HCT116 (cell line): Measurements from ENCODE around the gene CHM.
"Not testable (repeated sequence)": the region's sequence is repeated elsewhere in the genome, so short reads cannot be mapped to it uniquely, and the experiment has no call there.

Experiments
- ATF3 ChIP-seq: IDR thresholded peaks from 2 replicates; pipeline ENCODE4 v1.6.1; 2012
- CTCF ChIP-seq, 3 experiments: fragments of 200-600 bp in 1 of 3; sonication (generic) in 1 of 3; IDR thresholded peaks in 2 of 3; conservative IDR thresholded peaks in 1 of 3; 2 replicates each; pipeline ENCODE4 v1.5.1; 2012 to 2017; ENCODE audit warnings: low read depth in 2 of 3, low read length in 2 of 3, antibody characterized with exemption in 1 of 3, borderline replicate concordance in 1 of 3, control low read depth in 1 of 3, mild to moderate bottlenecking in 1 of 3, mixed read lengths in 1 of 3, mixed run types in 1 of 3, moderate library complexity in 1 of 3; ENCODE audit not compliant: insufficient read depth in 1 of 3
- EZH2phosphoT487 ChIP-seq: fragments of 200-600 bp; IDR thresholded peaks from 2 replicates; pipeline ENCODE4 v1.6.1; 2018; ENCODE audit warnings: antibody characterized with exemption, borderline replicate concordance
- FOSL1 ChIP-seq: IDR thresholded peaks from 2 replicates; pipeline ENCODE4 v1.6.1; 2012; ENCODE audit warnings: low read depth
- JUND ChIP-seq: IDR thresholded peaks from 2 replicates; pipeline ENCODE4 v1.6.1; 2012
- MAX ChIP-seq: IDR thresholded peaks from 2 replicates; pipeline ENCODE4 v1.6.1; 2012
- POLR2A ChIP-seq: IDR thresholded peaks from 2 replicates; pipeline ENCODE4 v1.7.0; 2011; ENCODE audit warnings: borderline replicate concordance; ENCODE audit not compliant: insufficient read depth, insufficient read length; ENCODE audit errors: extremely low read depth
- POLR2AphosphoS5 ChIP-seq: IDR thresholded peaks from 2 replicates; pipeline ENCODE4 v1.6.1; 2011; ENCODE audit warnings: mild to moderate bottlenecking, low read depth, low read length, moderate library complexity
- RAD21 ChIP-seq: IDR thresholded peaks from 2 replicates; pipeline ENCODE4 v1.6.1; 2012; ENCODE audit warnings: low read depth, mild to moderate bottlenecking
- REST ChIP-seq: IDR thresholded peaks from 2 replicates; pipeline ENCODE4 v1.6.1; 2012; ENCODE audit warnings: low read depth
- SIN3A ChIP-seq: IDR thresholded peaks from 2 replicates; pipeline ENCODE4 v1.6.1; 2012; ENCODE audit warnings: low read depth
- YY1 ChIP-seq: IDR thresholded peaks from 2 replicates; pipeline ENCODE4 v1.6.1; 2011; ENCODE audit warnings: low read length, low read depth, moderate library complexity, mild to moderate bottlenecking; ENCODE audit not compliant: insufficient replicate concordance; ENCODE audit errors: extremely low read depth
- ZNF274 ChIP-seq: fragments of 200-500 bp; sonication (Bioruptor generic); IDR thresholded peaks from 2 replicates; pipeline ENCODE4 v1.6.1; 2014; ENCODE audit warnings: mild to moderate bottlenecking, low read depth, low read length, inconsistent platforms

- not testable (repeated sequence) for TF ChIP-seq REST; CTCF (IDR thresholded peaks at IDR 0.05 in 2 of 3, conservative IDR thresholded peaks at IDR 0.05 in 1 of 3; ENCODE audit: borderline replicate concordance in 1 of 3, insufficient read depth in 1 of 3, low read depth in 2 of 3, low read length in 2 of 3); POLR2AphosphoS5; MAX; POLR2A; JUND; RAD21; ZNF274; FOSL1; SIN3A; ATF3; EZH2phosphoT487; YY1
These were observed 102.6 kb downstream of the CHM start for GRCh38 chrX:85944751-85945150.
